A549 (cell line): ENCODE data around the gene POTEJ. TPM values are rescaled to one million over a fixed set of nuclear protein-coding genes. Genes with fewer than 3 reads are reported as not detected.
"Not testable (repeated sequence)": the region's sequence is repeated elsewhere in the genome, so short reads cannot be mapped to it uniquely, and the experiment has no call there.

Source experiments
- ATAC-seq, 2 experiments: fragments of 200-7000 bp in 1 of 2; fragments of >200 bp in 1 of 2; cut with Nextera tagmentation in 1 of 2; cut with Tn5 transposase in 1 of 2; 3 replicates each; pipeline versions ENCODE4 v1.8.0 to v1.9.1; 2018 to 2020; ENCODE audit warnings: mild to moderate bottlenecking in 1 of 2, moderate library complexity in 1 of 2
- CTCF ChIA-PET: fragments of 300-600 bp; sonication (Branson Sonifier 250); formaldehyde crosslinking; extraction: SDS; loops from one replicate; lab custom pipeline; 2021; ENCODE audit warnings: antibody characterized with exemption, inconsistent platforms; lab: Yijun Ruan, JAX
- POLR2A ChIA-PET: fragments of 350-600 bp; formaldehyde crosslinking; extraction: SDS; loops from one replicate; lab custom pipeline; 2021; ENCODE audit warnings: antibody characterized with exemption, inconsistent platforms; lab: Yijun Ruan, JAX
- DNase-seq, 2 experiments: peaks; one replicate each; pipeline versions ENCODE4 v3.0.0 to v3.0.0-alpha.2; 2011 to 2016; ENCODE audit warnings: low read depth in 1 of 2, low spot score in 1 of 2
- FAIRE-seq: peaks from 2 replicates; lab custom pipeline; 2011; peaks lifted over from hg19 to GRCh38; lab: Jason Lieb, UNC
- H3K27ac ChIP-seq, 2 experiments: fragments of >200 bp; sonication (Bioruptor Twin); formaldehyde crosslinking; 3 replicates each; pipeline ENCODE4 v1.5.1; 2016 to 2017
- H3K4me1 ChIP-seq: fragments of >200 bp; sonication (Bioruptor Twin); formaldehyde crosslinking; 3 replicates; pipeline ENCODE4 v1.6.1; 2016
- H3K4me2 ChIP-seq: fragments of >200 bp; sonication (Bioruptor Twin); formaldehyde crosslinking; 3 replicates; pipeline ENCODE4 v1.6.1; 2016
- H3K4me3 ChIP-seq: fragments of >200 bp; sonication (Bioruptor Twin); formaldehyde crosslinking; 3 replicates; pipeline ENCODE4 v1.5.1; 2016
- H3K9me3 ChIP-seq: fragments of >200 bp; sonication (Bioruptor Twin); formaldehyde crosslinking; 3 replicates; pipeline ENCODE4 v1.6.1; 2016
- WGBS: methylation state at CpG from one replicate; pipeline ENCODE4 v1.1.6; 2017; ENCODE audit errors: missing lambda C conversion rate; 5-methylcytosine and 5-hydroxymethylcytosine counted together
- polyA minus RNA-seq: library from RNA; depleted of rRNA, polyadenylated mRNA; stranded (reverse); fragments of >200 nt; gene quantifications from 2 replicates; pipeline ENCODE4 v1.2.3, GENCODE V29; 2011; rRNA and poly(A)+ RNA removed
- polyA plus RNA-seq, 4 experiments: library from polyadenylated mRNA; depleted of rRNA in 3 of 4; stranded (reverse); fragments of >200 nt; fragmentation: RNase III in 1 of 4; extraction: RNeasy Plus Mini Kit Qiagen cat#74134 plus additional on column Dnase treatment in 1 of 4; gene quantifications; 2 replicates in 3 of 4; 3 replicates in 1 of 4; pipeline ENCODE4 v1.2.3, GENCODE V29; 2011 to 2017

Gene POTEJ
- polyA plus RNA-seq (2011; rRNA removed) (0.01 TPM in 1 of 2 replicates, not detected in the other), polyA plus RNA-seq (2017; fragmentation: RNase III; extraction: RNeasy Plus Mini Kit Qiagen cat#74134 plus additional on column Dnase treatment) (0.07 TPM in 1 of 3 replicates, not detected in the others), polyA minus RNA-seq (0.44 TPM in 1 of 2 replicates, not detected in the other)
- polyA plus RNA-seq (2012; cell fraction: cytosol; rRNA removed) = not detected in 2 replicates
- not detected in 2 replicates for polyA plus RNA-seq (2012; cell fraction: nucleus; rRNA removed)

- WGBS = no CpG with 5 or more reads among the region's 13 CpGs
- DNase-seq, H3K27ac ChIP-seq, H3K4me1 ChIP-seq, CTCF ChIA-PET, ATAC-seq, H3K4me3 ChIP-seq, H3K4me2 ChIP-seq, FAIRE-seq, H3K9me3 ChIP-seq, POLR2A ChIA-PET: not testable (repeated sequence)
Measured at GRCh38 chr2:130611140-130611539, at the start of gene POTEJ. POTEJ (plus strand) TSS chr2:130611440; CDS start chr2:130611533, 93 bp downstream.

DNA sequence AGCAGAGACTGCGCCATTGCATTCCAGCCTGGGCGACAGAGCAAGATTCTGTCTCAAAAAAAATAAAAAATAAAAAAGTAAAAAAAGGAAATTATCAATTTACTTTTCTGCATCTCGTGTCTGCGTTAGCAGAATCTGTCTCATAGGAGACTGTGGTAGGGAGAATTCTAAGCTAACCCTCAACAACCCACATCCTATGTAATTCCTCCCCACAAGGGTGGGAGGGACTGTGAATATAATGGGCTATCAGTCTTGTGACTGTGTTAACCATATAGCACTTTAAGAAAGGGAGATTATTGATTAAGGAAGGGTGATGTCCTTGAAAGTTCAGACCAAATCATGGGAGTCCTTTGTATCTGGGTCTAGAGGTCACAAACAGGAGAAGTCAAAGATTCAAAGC is 45.1 kb upstream of the POTEJ start:
- DNase-seq, H3K27ac ChIP-seq, H3K4me2 ChIP-seq, H3K9me3 ChIP-seq, H3K4me3 ChIP-seq, POLR2A ChIA-PET, CTCF ChIA-PET, H3K4me1 ChIP-seq, ATAC-seq, FAIRE-seq: not testable (repeated sequence)
- no CpG with 5 or more reads among the region's 4 CpGs for WGBS

- H3K27ac ChIP-seq, DNase-seq, H3K4me2 ChIP-seq, CTCF ChIA-PET, H3K9me3 ChIP-seq, ATAC-seq, POLR2A ChIA-PET, H3K4me3 ChIP-seq, H3K4me1 ChIP-seq, FAIRE-seq: not testable (repeated sequence)
- WGBS = no CpG with 5 or more reads among the region's 3 CpGs
Measured at GRCh38 chr2:130571929-130572328, 39.3 kb upstream of the POTEJ start.

DNA sequence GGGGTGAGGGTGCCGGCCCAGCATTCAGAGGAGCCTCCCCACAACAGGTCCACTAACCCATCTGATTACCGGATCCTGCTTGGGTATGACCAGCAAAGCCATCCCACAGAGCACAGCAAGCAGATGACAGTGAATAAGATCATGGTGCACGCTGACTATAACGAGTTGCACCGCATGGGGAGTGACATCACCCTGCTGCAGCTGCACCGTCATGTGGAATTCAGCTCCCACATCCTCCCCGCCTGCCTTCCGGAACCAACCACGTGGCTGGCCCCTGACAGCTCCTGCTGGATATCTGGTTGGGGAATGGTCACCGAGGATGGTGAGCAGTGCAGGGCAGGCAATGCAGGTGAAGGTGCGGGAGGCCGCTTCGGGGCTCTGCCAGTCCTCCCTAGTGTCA is 37.0 kb upstream of the POTEJ start:
- ATAC-seq, H3K4me3 ChIP-seq, H3K4me1 ChIP-seq, CTCF ChIA-PET, DNase-seq, H3K9me3 ChIP-seq, FAIRE-seq, H3K4me2 ChIP-seq, H3K27ac ChIP-seq, POLR2A ChIA-PET: not testable (repeated sequence)
- 95% methylated on average over 6 of the region's 13 CpGs for WGBS

DNA sequence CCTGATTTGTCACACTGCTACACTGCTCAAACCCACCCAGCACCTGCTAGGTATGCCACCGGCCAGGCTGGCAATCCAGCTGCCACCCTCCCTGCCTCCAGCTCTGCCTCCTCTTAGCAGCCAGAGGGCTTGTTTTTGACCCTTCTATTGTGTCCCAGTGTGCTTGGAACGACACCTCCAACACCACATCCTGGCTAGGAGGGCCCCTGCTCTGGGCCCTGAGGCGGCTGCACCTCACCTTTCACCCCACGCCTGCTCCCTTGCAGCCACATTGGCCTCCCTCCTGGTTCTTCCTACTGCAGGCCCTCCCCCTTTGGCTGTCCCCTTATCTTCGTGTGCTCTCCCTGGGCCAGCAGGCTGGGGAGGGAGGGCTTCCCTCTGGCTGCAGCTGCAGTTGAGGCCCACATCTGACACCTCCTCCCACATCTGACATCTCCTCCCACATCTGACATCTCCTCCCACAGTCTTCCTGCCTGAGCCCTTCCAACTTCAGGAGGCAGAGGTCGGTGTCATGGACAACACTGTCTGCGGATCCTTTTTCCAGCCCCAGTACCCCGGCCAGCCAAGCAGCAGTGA is 34.9 kb upstream of the POTEJ start:
- FAIRE-seq, H3K27ac ChIP-seq, CTCF ChIA-PET, H3K4me3 ChIP-seq, POLR2A ChIA-PET, ATAC-seq, H3K4me1 ChIP-seq, H3K9me3 ChIP-seq, DNase-seq, H3K4me2 ChIP-seq: not testable (repeated sequence)
- no CpG with 5 or more reads among the region's 8 CpGs for WGBS

DNA sequence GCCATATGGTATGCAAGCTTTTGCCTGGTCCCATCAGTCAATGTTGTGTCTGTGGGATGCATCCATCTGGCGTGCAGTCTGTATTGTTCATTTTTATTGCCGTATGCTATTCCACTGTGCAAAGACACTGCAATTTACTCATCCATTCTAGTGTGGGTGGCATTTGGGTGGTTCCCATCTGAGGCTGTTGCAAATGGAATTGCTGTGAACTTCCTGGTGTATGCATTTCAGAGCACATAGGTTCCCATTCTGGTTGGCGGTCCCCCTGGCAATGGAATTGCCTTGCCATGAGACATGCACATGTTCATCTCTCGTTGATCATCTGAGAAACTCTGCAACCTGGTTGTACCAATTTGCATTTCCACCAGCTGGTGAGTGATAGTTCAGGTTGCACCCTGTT is 33.7 kb upstream of the POTEJ start:
- POLR2A ChIA-PET, FAIRE-seq, H3K4me3 ChIP-seq, H3K27ac ChIP-seq, CTCF ChIA-PET, DNase-seq, H3K9me3 ChIP-seq, H3K4me1 ChIP-seq, H3K4me2 ChIP-seq, ATAC-seq: not testable (repeated sequence)
- no CpG with 5 or more reads among the region's 4 CpGs for WGBS

- not testable (repeated sequence) for FAIRE-seq, ATAC-seq
- WGBS = 47% methylated on average over 5 of the region's 7 CpGs
Measured at GRCh38 chr2:130579121-130579520, 32.1 kb upstream of the POTEJ start.

GRCh38 chr2:130581491-130581890 is 29.7 kb upstream of the POTEJ start:
- ATAC-seq, H3K9me3 ChIP-seq, H3K27ac ChIP-seq, CTCF ChIA-PET, H3K4me1 ChIP-seq, POLR2A ChIA-PET, DNase-seq, H3K4me2 ChIP-seq, H3K4me3 ChIP-seq, FAIRE-seq: not testable (repeated sequence)
- 66% methylated on average over 6 of the region's 7 CpGs for WGBS

More at GRCh38 chr2:130579121-130579520, 32.1 kb upstream of the POTEJ start:
- H3K4me1 ChIP-seq, DNase-seq, H3K4me2 ChIP-seq, H3K27ac ChIP-seq, POLR2A ChIA-PET, H3K9me3 ChIP-seq, CTCF ChIA-PET, H3K4me3 ChIP-seq: not testable (repeated sequence)

DNA sequence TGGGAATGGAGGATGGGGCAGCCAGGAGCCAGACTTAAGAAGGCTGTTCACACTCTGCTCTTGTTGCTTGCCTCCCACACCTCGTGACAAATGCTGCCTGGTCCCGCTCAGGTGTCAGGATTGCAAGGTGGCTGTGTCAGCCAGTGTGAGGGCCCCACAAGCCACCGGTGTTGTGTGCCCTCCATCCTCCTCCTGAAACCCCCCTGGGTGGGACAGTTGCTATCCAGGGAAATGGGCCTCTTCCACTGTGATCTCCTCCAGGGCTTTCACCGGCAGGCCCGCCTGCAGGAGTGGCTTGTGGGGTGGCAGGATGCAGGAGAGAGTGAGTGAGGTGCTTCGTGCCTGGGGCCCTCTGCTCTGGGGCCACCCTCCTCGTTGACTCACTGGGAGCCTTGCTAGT is 28.3 kb upstream of the POTEJ start:
- DNase-seq, CTCF ChIA-PET, POLR2A ChIA-PET, H3K4me1 ChIP-seq, H3K4me3 ChIP-seq, FAIRE-seq, H3K27ac ChIP-seq, ATAC-seq, H3K9me3 ChIP-seq, H3K4me2 ChIP-seq: not testable (repeated sequence)
- WGBS = 86% methylated on average over 2 of the region's 7 CpGs

DNA sequence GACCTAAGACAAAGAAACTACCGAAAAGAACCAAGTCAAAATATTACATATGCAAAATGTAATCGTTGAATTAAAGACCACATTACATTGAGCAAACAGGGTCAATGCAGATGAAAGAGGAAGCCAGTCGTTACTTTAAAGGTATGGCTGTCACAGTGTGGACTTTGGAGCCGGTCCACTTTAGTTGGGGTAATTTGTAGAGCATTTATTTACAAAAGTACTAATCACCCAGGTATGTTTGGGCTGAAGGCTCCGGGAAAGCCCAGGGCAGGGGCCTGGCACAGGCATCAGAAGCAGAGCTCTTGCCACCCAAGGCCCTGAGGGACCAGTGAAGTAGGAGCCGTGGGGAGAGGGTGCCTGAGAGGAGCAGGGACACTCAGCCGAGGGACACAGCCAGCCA is 27.7 kb upstream of the POTEJ start:
- H3K4me2 ChIP-seq, H3K27ac ChIP-seq, CTCF ChIA-PET, H3K4me1 ChIP-seq, FAIRE-seq, ATAC-seq, H3K9me3 ChIP-seq, POLR2A ChIA-PET, DNase-seq, H3K4me3 ChIP-seq: not testable (repeated sequence)
- 48% methylated on average over 5 of the region's 7 CpGs for WGBS

GRCh38 chr2:130584726-130585125 is 26.5 kb upstream of the POTEJ start:
- H3K4me1 ChIP-seq, DNase-seq, H3K4me2 ChIP-seq, POLR2A ChIA-PET, H3K27ac ChIP-seq, FAIRE-seq, H3K4me3 ChIP-seq, H3K9me3 ChIP-seq, CTCF ChIA-PET, ATAC-seq: not testable (repeated sequence)
- 91% methylated on average over 2 of the region's 4 CpGs for WGBS
